H1 (cell line): ENCODE measurements around the gene SLC36A4. TPM values are rescaled to one million over a fixed set of nuclear protein-coding genes. Genes with fewer than 3 reads are reported as not detected.
"Not testable (repeated sequence)": the region's sequence is repeated elsewhere in the genome, so short reads cannot be mapped to it uniquely, and the experiment has no call there.

Experiments used
- CTCF ChIA-PET: fragments of 300-600 bp; sonication (Branson Sonifier 250); formaldehyde crosslinking; loops from one replicate; lab custom pipeline; 2021; ENCODE audit not compliant: partially characterized antibody; lab: Charles Lee
- POLR2A ChIA-PET: fragments of 300-600 bp; sonication (Branson Sonifier 250); formaldehyde crosslinking; loops from one replicate; lab custom pipeline; 2021; ENCODE audit warnings: inconsistent platforms; ENCODE audit not compliant: partially characterized antibody; lab: Charles Lee
- DNase-seq, 2 experiments: peaks; one replicate each; pipeline versions ENCODE4 v3.0.0 to v3.0.0-alpha.2; 2010 to 2022; ENCODE audit warnings: low spot score in 2 of 2, low read depth in 1 of 2, mixed read lengths in 1 of 2
- FAIRE-seq: peaks from 2 replicates; lab custom pipeline; 2011; peaks lifted over from hg19 to GRCh38; lab: Jason Lieb, UNC
- H2AFZ ChIP-seq: 2 replicates; pipeline ENCODE4 v1.8.1; 2012; ENCODE audit warnings: low read length, inconsistent platforms
- H2AK5ac ChIP-seq: 2 replicates; pipeline ENCODE4 v1.6.1; 2013; ENCODE audit warnings: low read depth, low read length
- H2BK120ac ChIP-seq: replicated peaks from 2 replicates; pipeline ENCODE3; 2013; ENCODE audit warnings: low read depth, low read length, inconsistent platforms
- H2BK12ac ChIP-seq: 2 replicates; pipeline ENCODE4 v1.6.1; 2013; ENCODE audit warnings: low read depth, low read length
- H2BK15ac ChIP-seq: 2 replicates; pipeline ENCODE4 v1.6.1; 2013; ENCODE audit warnings: low read length
- H2BK20ac ChIP-seq: 2 replicates; pipeline ENCODE4 v1.6.1; 2013; ENCODE audit warnings: low read length
- H2BK5ac ChIP-seq: 2 replicates; pipeline ENCODE4 v1.6.1; 2013; ENCODE audit warnings: low read depth, low read length
- H3K14ac ChIP-seq: 2 replicates; pipeline ENCODE4 v1.6.1; 2013; ENCODE audit warnings: inconsistent platforms; ENCODE audit not compliant: insufficient read length
- H3K18ac ChIP-seq: 2 replicates; pipeline ENCODE4 v1.6.1; 2013; ENCODE audit warnings: low read length; ENCODE audit errors: extremely low read depth
- H3K23ac ChIP-seq: 2 replicates; pipeline ENCODE4 v1.6.1; 2013; ENCODE audit warnings: inconsistent platforms; ENCODE audit not compliant: insufficient read length
- H3K23me2 ChIP-seq: 2 replicates; pipeline ENCODE4 v1.6.1; 2013; ENCODE audit warnings: low read depth, low read length
- H3K27ac ChIP-seq: 2 replicates; pipeline ENCODE4 v1.6.1; 2011; ENCODE audit warnings: low read depth, low read length, inconsistent platforms
- H3K27me3 ChIP-seq, 4 experiments: replicated peaks in 1 of 4; 1 replicate in 1 of 4; 2 replicates in 3 of 4; pipeline versions ENCODE4 v1.6.1 to v1.8.1; 2011 to 2013; ENCODE audit warnings: low read length in 3 of 4, mild to moderate bottlenecking in 3 of 4, inconsistent platforms in 2 of 4, mixed read lengths in 2 of 4, moderate library complexity in 1 of 4; ENCODE audit not compliant: control insufficient read depth in 3 of 4, insufficient read depth in 3 of 4; ENCODE audit errors: extremely low read depth in 1 of 4
- H3K36me3 ChIP-seq, 4 experiments: 2 replicates each; pipeline versions ENCODE4 v1.6.1 to v1.8.1; 2011 to 2013; ENCODE audit warnings: mild to moderate bottlenecking in 4 of 4, low read length in 3 of 4, moderate library complexity in 2 of 4, control low read depth in 1 of 4, inconsistent platforms in 1 of 4; ENCODE audit not compliant: insufficient read depth in 4 of 4, control insufficient read depth in 2 of 4
- H3K4ac ChIP-seq: replicated peaks from 2 replicates; pipeline ENCODE3; 2013; ENCODE audit warnings: low read length, low read depth, mixed read lengths, inconsistent platforms; ENCODE audit not compliant: insufficient read length
- H3K4me1 ChIP-seq, 4 experiments: replicated peaks in 1 of 4; 1 replicate in 1 of 4; 2 replicates in 3 of 4; pipeline versions ENCODE4 v1.6.1 to v1.8.1; 2011 to 2013; ENCODE audit warnings: low read length in 3 of 4, inconsistent platforms in 2 of 4, mixed read lengths in 1 of 4; ENCODE audit not compliant: insufficient read depth in 4 of 4, control insufficient read depth in 3 of 4
- H3K4me2 ChIP-seq, 2 experiments: 2 replicates each; pipeline versions ENCODE4 v1.6.1 to v1.8.1; 2011 to 2013; ENCODE audit warnings: low read depth in 2 of 2, low read length in 2 of 2, control low read depth in 1 of 2, inconsistent platforms in 1 of 2, mild to moderate bottlenecking in 1 of 2; ENCODE audit not compliant: insufficient read depth in 1 of 2
- H3K4me3 ChIP-seq, 4 experiments: fragments of 200-600, 300-600 bp in 1 of 4; sonication (generic), shearing (Covaris generic), sonication (Bioruptor Twin) in 1 of 4; 2 replicates each; pipeline versions ENCODE4 v1.5.1 to v1.8.1; 2011 to 2016; ENCODE audit warnings: low read length in 4 of 4, low read depth in 3 of 4, control low read depth in 2 of 4, inconsistent platforms in 2 of 4, mild to moderate bottlenecking in 2 of 4, mixed read lengths in 1 of 4, moderate library complexity in 1 of 4; ENCODE audit not compliant: insufficient read depth in 2 of 4; ENCODE audit errors: extremely low read depth in 1 of 4
- H3K56ac ChIP-seq: replicated peaks from 2 replicates; pipeline ENCODE3; 2013; ENCODE audit warnings: low read depth, mild to moderate bottlenecking, mixed read lengths, low read length, inconsistent platforms; ENCODE audit not compliant: insufficient read length
- H3K79me1 ChIP-seq: 2 replicates; pipeline ENCODE4 v1.6.1; 2013; ENCODE audit warnings: low read depth, low read length, control low read depth
- H3K79me2 ChIP-seq, 2 experiments: 2 replicates each; pipeline versions ENCODE4 v1.6.1 to v1.8.1; 2012 to 2013; ENCODE audit warnings: low read length in 2 of 2, mild to moderate bottlenecking in 2 of 2, inconsistent platforms in 1 of 2; ENCODE audit not compliant: insufficient read depth in 2 of 2, control insufficient read depth in 1 of 2
- H3K9ac ChIP-seq, 4 experiments: replicated peaks in 1 of 4; 1 replicate in 1 of 4; 2 replicates in 3 of 4; pipeline versions ENCODE4 v1.6.1 to v1.8.1; 2011 to 2013; ENCODE audit warnings: low read depth in 3 of 4, low read length in 3 of 4, control low read depth in 2 of 4, mild to moderate bottlenecking in 2 of 4, moderate library complexity in 2 of 4, inconsistent platforms in 1 of 4; ENCODE audit errors: extremely low read depth in 1 of 4
- H3K9me3 ChIP-seq, 2 experiments: 2 replicates each; pipeline versions ENCODE4 v1.6.1 to v1.8.1; 2012 to 2013; ENCODE audit warnings: mild to moderate bottlenecking in 2 of 2, moderate library complexity in 2 of 2, control low read depth in 1 of 2, inconsistent platforms in 1 of 2, low read depth in 1 of 2, low read length in 1 of 2, mixed read lengths in 1 of 2; ENCODE audit not compliant: insufficient read depth in 2 of 2
- H4K20me1 ChIP-seq, 2 experiments: replicated peaks in 1 of 2; 2 replicates each; pipeline versions ENCODE3 to v1.8.1; 2011 to 2013; ENCODE audit warnings: inconsistent platforms in 2 of 2, low read length in 2 of 2, mild to moderate bottlenecking in 1 of 2; ENCODE audit not compliant: insufficient read depth in 2 of 2, control insufficient read depth in 1 of 2
- H4K5ac ChIP-seq: 2 replicates; pipeline ENCODE4 v1.6.1; 2013; ENCODE audit warnings: low read length, low read depth, mixed read lengths, inconsistent platforms; ENCODE audit not compliant: insufficient read length
- H4K8ac ChIP-seq: 2 replicates; pipeline ENCODE4 v1.8.0; 2013; ENCODE audit warnings: mild to moderate bottlenecking, moderate library complexity, low read length, inconsistent platforms; ENCODE audit not compliant: insufficient read depth; ENCODE audit errors: extremely low read depth
- H4K91ac ChIP-seq: replicated peaks from 2 replicates; pipeline ENCODE3; 2013; ENCODE audit warnings: low read length, mixed read lengths, inconsistent platforms; ENCODE audit not compliant: insufficient read length
- WGBS, 2 experiments: shearing (Covaris generic) in 1 of 2; methylation state at CpG; one replicate each; pipeline versions ENCODE4 v1.1.6 to v1.1.7; 2013 to 2015; ENCODE audit warnings: low lambda C conversion rate in 2 of 2, mixed read lengths in 2 of 2, inconsistent platforms in 1 of 2, low coverage in 1 of 2, missing lambda C conversion rate in 1 of 2; ENCODE audit not compliant: insufficient replicate concordance in 2 of 2, insufficient coverage in 1 of 2, insufficient read length in 1 of 2; ENCODE audit errors: extremely low coverage in 1 of 2, missing lambda C conversion rate in 1 of 2; 5-methylcytosine and 5-hydroxymethylcytosine counted together
- polyA plus RNA-seq, 7 experiments: library from polyadenylated mRNA; depleted of rRNA in 3 of 7; stranded (reverse) in 5 of 7; unstranded in 2 of 7; fragments of >200 nt in 5 of 7; fragments of 200-250 nt in 2 of 7; gene quantifications; 1 replicate in 5 of 7; 2 replicates in 1 of 7; 4 replicates in 1 of 7; pipeline versions ENCODE4 v1.2.1 to v1.2.3, GENCODE V29; 2011 to 2013; ENCODE audit warnings: missing spikeins in 2 of 7, mixed read lengths in 2 of 7
- total RNA-seq: library from RNA; stranded (reverse); fragmentation: NEBNext Ultra II Directional; extraction: Animal tissue kit (Norgen Biotek cat#: 25700); gene quantifications from 2 replicates; pipeline ENCODE4 v1.2.1, GENCODE V29; 2021

Gene SLC36A4
- total and polyA plus RNA-seq, 2 of the 8 experiments (the other 6 are each of a cell fraction or from before 2014, with no cell fraction given), result 10.2 to 22.7 TPM

DNA sequence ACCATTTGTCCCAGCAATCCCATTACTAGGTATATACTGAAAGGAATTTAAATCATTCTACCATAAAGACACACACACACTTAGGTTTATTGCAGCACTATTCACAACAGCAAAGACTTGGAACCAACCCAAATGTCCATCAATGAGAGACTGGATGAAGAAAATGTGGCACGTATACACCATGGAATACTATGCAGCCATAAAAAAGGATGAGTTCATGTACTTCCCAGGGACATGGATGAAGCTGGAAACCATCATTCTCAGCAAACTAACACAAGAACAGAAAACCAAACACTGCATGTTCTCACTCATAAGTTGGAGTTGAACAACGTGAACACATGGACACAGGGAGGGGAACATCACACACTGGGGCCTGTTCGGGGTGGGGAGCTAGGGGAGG lies 49.0 kb upstream of the SLC36A4 start:
- H2AK5ac ChIP-seq, H3K4me1 ChIP-seq, H3K4ac ChIP-seq, H3K23me2 ChIP-seq, CTCF ChIA-PET, H3K23ac ChIP-seq, H2BK12ac ChIP-seq, H2BK20ac ChIP-seq, H3K9me3 ChIP-seq, H3K79me2 ChIP-seq, H3K79me1 ChIP-seq, H3K27ac ChIP-seq, H3K9ac ChIP-seq, H3K4me2 ChIP-seq, H4K91ac ChIP-seq, H3K56ac ChIP-seq, DNase-seq, H2AFZ ChIP-seq, H4K20me1 ChIP-seq, H2BK5ac ChIP-seq, POLR2A ChIA-PET, H3K4me3 ChIP-seq, H3K14ac ChIP-seq, H2BK120ac ChIP-seq, H3K18ac ChIP-seq, H3K36me3 ChIP-seq, H4K8ac ChIP-seq, H4K5ac ChIP-seq, FAIRE-seq, H3K27me3 ChIP-seq, H2BK15ac ChIP-seq: not testable (repeated sequence)
- WGBS, 2 experiments, result 94% methylated on average over 3 of the region's 3 CpGs; no CpG with 5 or more reads in 1 of the 2 experiments
